ENCODE measurements around the gene SCNN1G.

The SCNN1G gene

DNA sequence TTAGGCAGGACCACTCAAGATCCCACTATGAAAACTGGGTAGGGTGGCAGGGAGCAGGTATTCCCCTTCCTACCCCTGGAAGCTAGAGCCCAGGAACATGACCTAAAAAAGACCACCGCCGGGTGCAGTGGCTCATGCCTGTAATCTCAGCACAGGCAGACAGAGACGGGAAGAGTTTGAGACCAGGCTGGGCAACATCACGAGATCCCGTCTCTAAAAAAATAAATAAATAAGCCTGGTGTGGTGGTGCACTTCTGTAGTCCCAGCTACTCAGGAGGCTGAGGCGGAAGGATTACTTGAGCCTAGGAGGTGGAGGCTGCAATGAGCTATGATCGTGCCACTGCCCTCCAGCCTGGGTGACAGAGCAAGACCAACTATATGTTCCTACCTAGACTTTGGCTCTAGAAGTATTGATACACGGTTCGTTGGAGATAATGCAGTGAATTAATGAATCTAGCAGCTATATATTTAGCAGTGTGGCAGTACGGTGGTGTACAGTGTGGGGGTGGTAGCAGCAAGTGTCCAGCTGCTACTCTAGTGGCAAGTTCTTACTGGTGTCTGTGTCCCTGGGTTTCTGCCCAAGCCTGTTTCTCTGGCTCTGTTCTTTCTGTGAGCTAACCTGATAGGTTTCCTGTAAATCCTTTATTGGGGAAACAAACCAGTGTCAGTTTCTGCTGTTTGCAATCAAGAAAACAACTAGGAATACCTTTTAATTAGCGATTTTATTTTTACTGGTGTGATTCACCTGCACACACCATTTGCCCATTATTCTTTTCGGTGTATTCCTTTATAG, 30.0 kb upstream of the SCNN1G start:
- DNase-seq: no peak

DNA sequence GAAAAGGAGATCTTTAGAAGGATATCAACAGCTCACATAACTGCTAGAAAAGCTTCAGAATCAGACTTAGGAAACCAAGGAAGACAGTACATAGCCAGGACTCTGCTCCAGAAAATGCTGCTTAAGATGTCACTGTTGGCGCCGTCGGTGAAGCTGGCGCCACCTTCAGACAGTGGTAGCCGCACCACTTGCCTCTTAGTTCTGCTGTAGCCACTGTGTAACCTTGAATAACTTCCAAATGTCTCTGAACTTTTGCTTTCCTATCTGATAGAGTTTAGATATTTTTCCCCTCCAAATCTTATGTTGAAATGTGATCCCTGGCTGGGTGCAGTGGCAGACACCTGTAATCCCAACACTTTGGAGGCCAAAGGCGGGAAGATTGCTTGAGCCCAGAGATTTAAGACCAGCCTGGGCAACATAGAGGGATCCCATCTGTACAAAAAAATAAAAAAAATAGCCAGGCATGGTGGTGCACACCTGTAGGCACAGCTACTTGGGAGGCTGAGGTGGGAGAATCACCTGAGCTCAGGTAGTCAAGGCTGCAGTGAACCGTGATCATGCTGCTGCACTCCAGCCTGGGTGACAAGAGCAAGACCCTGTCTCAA, 27.0 kb upstream of the SCNN1G start:
- no peak for DNase-seq

GRCh38 chr16:23156110-23156509, 26.4 kb upstream of the SCNN1G start:
- DNase-seq: no peak

- no peak for DNase-seq
Observed at GRCh38 chr16:23156946-23157460, 25.5 kb upstream of the SCNN1G start.

DNA sequence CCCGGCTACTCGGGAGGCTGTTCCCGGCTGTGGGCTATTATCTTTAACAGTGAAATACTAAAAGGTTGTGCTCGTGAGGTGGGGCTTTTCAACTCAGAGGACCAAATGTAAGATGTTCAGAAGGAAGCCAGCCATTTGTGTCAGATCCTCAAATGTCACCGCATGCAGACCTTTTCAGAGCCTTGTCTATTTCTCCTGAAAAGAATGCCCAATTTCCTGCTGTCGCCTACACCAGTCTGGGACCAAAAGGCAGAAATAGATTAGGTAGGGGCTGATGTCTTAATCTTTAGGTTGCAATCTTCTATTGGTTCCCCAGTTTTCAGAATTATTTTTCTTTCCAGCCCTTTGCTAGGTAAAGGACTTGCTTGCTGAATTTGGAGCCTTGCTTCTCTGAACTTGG, 24.4 kb upstream of the SCNN1G start:
- DNase-seq: no peak

- no peak for DNase-seq
Observed at GRCh38 chr16:23160082-23160481, 22.5 kb upstream of the SCNN1G start.

DNA sequence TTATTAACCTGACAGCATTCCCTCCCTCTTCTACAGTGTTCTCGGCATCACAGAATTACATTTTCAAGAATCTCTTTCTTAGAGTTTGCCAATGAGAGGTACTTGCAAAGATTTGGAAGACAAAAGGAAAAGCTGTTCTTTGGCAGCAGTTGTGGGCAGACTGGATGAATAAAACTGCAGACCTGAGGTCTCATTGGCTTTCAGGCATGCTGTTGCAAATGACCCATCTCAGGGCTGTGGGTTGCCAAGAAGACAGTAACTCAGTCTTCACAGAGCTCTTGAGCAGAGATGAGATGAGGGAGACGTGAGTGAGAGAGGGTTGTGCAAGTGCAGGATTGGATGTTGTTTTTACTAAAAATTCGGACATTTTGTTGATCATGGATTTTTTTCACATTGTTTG, 22.0 kb upstream of the SCNN1G start:
- DNase-seq: no peak

GRCh38 chr16:23163921-23164320, 18.6 kb upstream of the SCNN1G start:
- DNase-seq: no peak

DNA sequence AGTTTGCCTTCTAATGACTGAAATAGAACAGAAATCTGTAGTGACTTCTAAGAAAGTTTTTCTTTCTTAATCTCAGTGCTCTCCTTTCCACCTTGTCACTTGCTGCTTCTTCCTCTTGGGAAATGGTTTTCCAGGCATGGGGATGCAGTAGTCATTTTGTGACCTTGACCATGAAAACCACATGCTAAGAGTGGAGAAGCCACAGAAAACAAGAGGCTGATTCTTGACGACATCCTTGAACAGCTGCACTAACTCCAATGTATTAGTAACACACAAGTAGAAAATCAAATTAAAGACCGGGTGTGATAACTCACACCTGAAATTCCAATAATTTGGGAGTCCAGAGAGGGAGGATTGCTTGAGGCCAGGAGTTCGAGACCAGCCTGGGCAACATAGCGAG, 17.8 kb upstream of the SCNN1G start:
- no peak for DNase-seq

DNA sequence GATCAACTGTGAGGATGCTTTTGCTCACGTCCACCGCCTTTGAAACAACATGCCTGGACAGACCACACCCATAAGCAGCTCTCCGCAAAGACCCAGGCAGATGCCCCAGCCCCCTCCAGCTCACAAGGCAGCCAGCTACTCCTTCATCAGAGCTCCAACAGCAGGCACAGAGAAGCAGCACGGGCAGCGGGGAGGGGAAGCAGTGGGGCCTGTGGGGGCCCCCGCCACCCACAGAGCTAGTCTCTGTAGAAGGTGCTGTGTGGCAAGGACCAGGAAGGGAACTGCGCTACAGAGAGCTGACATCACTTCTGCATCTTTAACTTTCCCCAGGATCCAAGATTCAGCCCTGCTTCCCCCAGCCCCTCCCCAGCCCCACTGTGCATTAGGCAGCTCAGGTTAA, 10.0 kb upstream of the SCNN1G start:
- no peak for DNase-seq

DNA sequence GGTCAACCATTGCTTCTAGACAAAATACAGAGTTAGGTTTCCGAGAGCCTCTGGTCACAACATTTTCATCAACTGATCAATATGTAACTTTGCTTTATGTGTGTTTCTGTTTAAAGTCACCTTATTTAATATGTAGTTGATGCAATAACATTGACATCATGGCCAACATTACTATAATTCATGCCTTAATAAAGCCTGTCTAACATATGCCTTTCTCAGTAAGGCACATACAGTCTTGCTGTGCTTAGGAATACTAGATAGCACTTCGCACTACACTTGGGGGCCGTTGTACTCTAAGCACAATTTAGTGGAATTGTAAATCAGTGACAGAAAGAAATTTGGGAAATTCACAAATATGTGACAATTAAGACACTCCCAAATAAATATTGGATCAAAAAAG, 9.6 kb upstream of the SCNN1G start:
- no peak for DNase-seq

GRCh38 chr16:23174622-23175021, 7.9 kb upstream of the SCNN1G start:
- DNase-seq: peak; percentile 11

- no peak for DNase-seq
Observed at GRCh38 chr16:23175651-23176050, 6.9 kb upstream of the SCNN1G start.

GRCh38 chr16:23181506-23181905, 1.0 kb upstream of the SCNN1G start:
- no peak for DNase-seq

DNA sequence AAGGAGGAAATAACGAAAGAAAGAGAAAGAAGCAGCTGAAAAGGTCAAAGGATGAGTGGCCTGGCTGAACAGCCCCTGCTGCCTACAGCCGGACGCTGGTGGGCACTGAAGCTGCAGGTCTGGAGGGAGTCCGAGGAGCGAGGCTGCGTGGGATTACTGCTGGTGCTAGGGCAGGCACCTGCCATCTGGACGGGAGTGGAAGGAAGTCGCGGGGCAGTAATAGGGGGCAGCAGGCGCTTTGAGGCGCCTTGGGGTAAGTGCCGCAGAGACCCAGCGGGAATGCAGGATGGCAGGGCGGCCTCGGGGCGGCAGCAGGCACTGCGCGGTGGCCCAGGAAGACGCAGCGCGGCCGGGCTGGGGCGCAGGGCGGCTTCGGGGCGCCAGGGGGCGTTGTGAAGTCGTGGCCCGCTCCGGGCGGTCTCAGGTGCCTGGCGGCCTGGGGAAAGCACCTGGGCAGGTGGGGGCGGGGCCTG, 303 bp upstream of the SCNN1G start:
- peak; percentile 2 for DNase-seq

DNA sequence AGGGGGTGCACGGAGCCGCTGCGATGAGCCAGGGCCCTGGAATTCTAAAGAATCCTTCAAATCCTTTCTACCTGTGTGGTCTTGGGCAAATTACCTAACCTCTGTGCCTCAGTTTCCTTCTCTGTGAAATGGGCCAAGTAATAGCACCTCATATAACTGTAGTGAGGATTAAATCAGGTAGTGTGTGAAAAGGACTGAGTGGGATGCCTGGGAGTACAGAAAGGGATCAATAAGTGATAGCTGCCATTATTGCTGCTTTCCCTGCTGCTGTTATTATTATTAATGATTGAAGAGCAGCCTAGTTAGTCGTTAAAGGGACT, 958 bp downstream of the SCNN1G start:
- DNase-seq: no peak

GRCh38 chr16:23185656-23186055, 3.1 kb downstream of the SCNN1G start:
- DNase-seq: no peak

GRCh38 chr16:23186171-23186570, 3.6 kb downstream of the SCNN1G start:
- DNase-seq: no peak

DNA sequence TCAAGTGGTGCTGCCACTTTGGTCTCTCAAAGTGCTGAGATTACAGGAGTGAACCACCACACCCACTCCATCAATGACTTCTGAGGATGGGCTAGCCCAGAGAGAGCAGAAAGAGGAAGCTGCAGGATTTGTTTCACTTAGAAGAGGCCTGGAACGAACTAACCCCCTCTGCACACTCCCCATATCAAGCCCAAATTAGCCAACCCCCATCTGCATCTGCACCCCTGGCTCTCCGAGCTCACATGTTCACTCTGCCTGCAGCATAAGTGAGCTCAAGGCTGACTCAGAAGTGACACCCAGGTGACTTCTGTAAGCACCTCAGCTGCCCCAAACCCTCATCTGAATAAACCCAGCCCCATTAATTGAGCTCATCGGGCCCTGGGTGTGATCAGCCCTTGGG, 4.8 kb downstream of the SCNN1G start:
- DNase-seq: no peak

GRCh38 chr16:23188911-23189310, 6.4 kb downstream of the SCNN1G start:
- DNase-seq: no peak

GRCh38 chr16:23194497-23195221, 12.1 kb downstream of the SCNN1G start:
- no peak for DNase-seq

DNA sequence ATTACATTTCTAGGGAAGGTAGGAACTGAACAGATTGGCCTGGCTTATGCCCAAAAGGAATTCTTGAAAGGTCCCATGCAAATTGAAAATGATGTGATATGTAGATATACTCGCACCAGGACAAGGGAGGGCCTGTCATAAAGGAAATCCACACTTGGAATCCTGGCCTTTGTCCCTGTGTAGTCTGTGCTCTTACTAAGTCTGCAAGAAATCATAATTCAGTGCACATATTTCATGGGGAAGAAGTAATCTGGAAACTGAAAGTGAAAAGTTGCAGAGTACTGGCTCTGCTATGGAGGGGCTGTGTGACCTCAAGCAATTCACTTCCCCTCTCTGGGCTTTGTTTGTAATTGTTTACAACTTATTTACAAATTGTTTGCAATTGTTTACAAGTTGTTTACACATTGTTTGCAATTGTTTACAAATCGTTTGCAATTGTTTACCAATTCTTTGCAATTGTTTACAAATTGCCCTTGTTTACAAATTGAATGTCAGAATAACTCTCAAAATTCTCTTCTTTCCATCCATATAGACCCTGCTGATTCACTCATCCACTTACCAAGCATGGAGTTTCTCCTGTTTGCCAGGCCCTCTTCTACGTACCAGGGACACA, 12.9 kb downstream of the SCNN1G start:
- DNase-seq: no peak

- DNase-seq: no peak
Observed at GRCh38 chr16:23196539-23196938, 14.0 kb downstream of the SCNN1G start.

GRCh38 chr16:23202166-23202565, 19.6 kb downstream of the SCNN1G start:
- DNase-seq: no peak
